HG02763 (cell line): ENCODE measurements around the gene CTBP1.

ENCODE experiments used
- ATAC-seq: cut with Tn5 transposase; IDR thresholded peaks from one replicate; pipeline ENCODE4 v1.9.1; 2021; ENCODE audit warnings: mild to moderate bottlenecking, moderate library complexity; ENCODE audit not compliant: unreplicated experiment

Gene CTBP1

GRCh38 chr4:1164444-1164843 lies 84.5 kb downstream of the CTBP1 start:
- no peak for ATAC-seq

- ATAC-seq, result no peak
Observed at GRCh38 chr4:1164040-1164439, 84.9 kb downstream of the CTBP1 start.
